GM12878 (cell line): ENCODE measurements around the gene CUTC. TPM values are rescaled to one million over a fixed set of nuclear protein-coding genes. Genes with fewer than 3 reads are reported as not detected.

Experiments used
- ATAC-seq: fragments of 200-7000 bp; cut with Tn5 transposase; 3 replicates; pipeline ENCODE4 v1.9.1; 2020; ENCODE audit warnings: mild to moderate bottlenecking, moderate library complexity
- BruUV-seq: library from RNA; stranded (reverse); fragments of 400-500 nt; replicated peaks from 2 replicates; lab custom pipeline; 2021; lab: Mats Ljungman, UMichigan
- CTCF ChIA-PET: fragments of 300-600 bp; sonication (Branson Sonifier 250); formaldehyde crosslinking; extraction: SDS; loops from one replicate; lab custom pipeline; 2021; ENCODE audit warnings: inconsistent platforms; lab: Yijun Ruan, JAX
- POLR2A ChIA-PET: fragments of 350-600 bp; formaldehyde crosslinking; extraction: SDS; loops from one replicate; lab custom pipeline; 2021; ENCODE audit warnings: inconsistent platforms; lab: Charles Lee
- RAD21 ChIA-PET: fragments of 300-600 bp; sonication (Branson Sonifier 250); formaldehyde crosslinking; loops from one replicate; lab custom pipeline; 2023; ENCODE audit warnings: antibody characterized with exemption; ENCODE audit not compliant: unreplicated experiment; lab: Charles Lee
- SMC1A ChIA-PET: fragments of 300-600 bp; sonication (Branson Sonifier 250); formaldehyde crosslinking; loops from one replicate; lab custom pipeline; 2023; ENCODE audit not compliant: unreplicated experiment, uncharacterized antibody; lab: Charles Lee
- DNase-seq: peaks from one replicate; pipeline ENCODE4 v3.0.0-alpha.2; 2011; ENCODE audit warnings: low read depth, low spot score
- FAIRE-seq: peaks from 3 replicates; lab custom pipeline; 2011; peaks lifted over from hg19 to GRCh38; lab: Jason Lieb, UNC
- H2AFZ ChIP-seq: 2 replicates; pipeline ENCODE4 v1.6.0; 2011; ENCODE audit warnings: low read depth, low read length, control low read depth; ENCODE audit not compliant: control insufficient read depth
- H3K27ac ChIP-seq: 2 replicates; pipeline ENCODE4 v1.5.1; 2011; ENCODE audit warnings: control low read depth; ENCODE audit not compliant: control insufficient read depth, insufficient read depth
- H3K27me3 ChIP-seq, 2 experiments: replicated peaks in 1 of 2; 2 replicates each; pipeline versions ENCODE4 v1.6.0 to v1.6.1; 2011; ENCODE audit warnings: low read length in 1 of 2; ENCODE audit not compliant: control insufficient read depth in 2 of 2, insufficient read depth in 2 of 2
- H3K36me3 ChIP-seq, 2 experiments: 2 replicates each; pipeline ENCODE4 v1.5.1; 2011; ENCODE audit warnings: low read length in 1 of 2; ENCODE audit not compliant: control insufficient read depth in 2 of 2, insufficient read depth in 2 of 2
- H3K4me1 ChIP-seq: 2 replicates; pipeline ENCODE4 v1.6.1; 2011; ENCODE audit warnings: mild to moderate bottlenecking, low read length, moderate library complexity, mixed read lengths; ENCODE audit not compliant: control insufficient read depth, insufficient read depth
- H3K4me2 ChIP-seq: 2 replicates; pipeline ENCODE4 v1.6.0; 2011; ENCODE audit warnings: control low read depth; ENCODE audit not compliant: control insufficient read depth, insufficient read depth
- H3K4me3 ChIP-seq: fragments of 200-600 bp; sonication (generic); 2 replicates; pipeline ENCODE4 v1.5.1; 2016
- H3K79me2 ChIP-seq: 2 replicates; pipeline ENCODE4 v1.6.0; 2011; ENCODE audit warnings: low read length; ENCODE audit not compliant: control insufficient read depth, insufficient read depth
- H3K9ac ChIP-seq: 2 replicates; pipeline ENCODE4 v1.8.0; 2011; ENCODE audit warnings: low read length, control low read depth, mixed read lengths; ENCODE audit not compliant: control insufficient read depth, insufficient read depth
- H3K9me3 ChIP-seq: replicated peaks from 3 replicates; pipeline ENCODE4 v1.5.1; 2011; ENCODE audit warnings: mild to moderate bottlenecking, low read length; ENCODE audit not compliant: control insufficient read depth, insufficient read depth
- H4K20me1 ChIP-seq: 2 replicates; pipeline ENCODE4 v1.6.0; 2011; ENCODE audit not compliant: control insufficient read depth, insufficient read depth
- ASH2L ChIP-seq: fragments of 300-600, 200-600 bp; sonication (generic); IDR thresholded peaks from 2 replicates; pipeline ENCODE4 v1.6.1; 2017; ENCODE audit warnings: low read depth, mild to moderate bottlenecking, borderline replicate concordance
- BCL3 ChIP-seq: IDR thresholded peaks from 2 replicates; pipeline ENCODE4 v1.6.1; 2011; ENCODE audit warnings: borderline replicate concordance, low read depth, mild to moderate bottlenecking, moderate library complexity, low read length; ENCODE audit not compliant: insufficient read depth, poor library complexity, severe bottlenecking
- CHD2 ChIP-seq: IDR thresholded peaks from 2 replicates; pipeline ENCODE4 v1.6.1; 2011; ENCODE audit warnings: low read depth, low read length, improper control_type of control experiment, borderline replicate concordance
- IRF5 ChIP-seq: fragments of 450-650 bp; IDR thresholded peaks from 2 replicates; pipeline ENCODE4 v1.6.1; 2017; ENCODE audit warnings: borderline replicate concordance
- LARP7 ChIP-seq: fragments of 450-650 bp; IDR thresholded peaks from 2 replicates; pipeline ENCODE4 v1.6.1; 2017; ENCODE audit warnings: mild to moderate bottlenecking
- POLR2A ChIP-seq: IDR thresholded peaks from 2 replicates; pipeline ENCODE4 v1.6.1; 2011; ENCODE audit warnings: low read depth, mild to moderate bottlenecking, low read length
- PRDM15 ChIP-seq: fragments of 450-650 bp; formaldehyde crosslinking; IDR thresholded peaks from 2 replicates; pipeline ENCODE4 v1.4.0; 2020; ENCODE audit warnings: mild to moderate bottlenecking, moderate library complexity
- TAF1 ChIP-seq: IDR thresholded peaks from 2 replicates; pipeline ENCODE4 v1.6.1; 2011; ENCODE audit warnings: mild to moderate bottlenecking, low read depth, low read length, borderline replicate concordance
- ZNF24 ChIP-seq: fragments of 450-650 bp; IDR thresholded peaks from 2 replicates; pipeline ENCODE4 v1.6.1; 2017; ENCODE audit warnings: antibody characterized with exemption, mild to moderate bottlenecking
- ZNF592 ChIP-seq: fragments of 450-650 bp; IDR thresholded peaks from 2 replicates; pipeline ENCODE4 v1.6.1; 2017; ENCODE audit warnings: mild to moderate bottlenecking, moderate library complexity
- ZSCAN29 ChIP-seq: fragments of 450-650 bp; IDR thresholded peaks from 2 replicates; pipeline ENCODE4 v1.6.1; 2017; ENCODE audit warnings: mild to moderate bottlenecking, moderate library complexity
- WGBS: methylation state at CpG from one replicate; pipeline ENCODE4 v1.1.6; 2016; ENCODE audit warnings: low lambda C conversion rate; ENCODE audit not compliant: insufficient replicate concordance, insufficient coverage; ENCODE audit errors: missing lambda C conversion rate; 5-methylcytosine and 5-hydroxymethylcytosine counted together
- in situ Hi-C: fragments of 300-500 bp; cut with MboI; formaldehyde crosslinking; loops from 9 replicates; pipeline ENCODE4 v1.14.3; 2018; ENCODE audit warnings: mixed read lengths
- intact Hi-C: fragments of 100-400 bp; cut with micrococcal nuclease; formaldehyde crosslinking; loops from one replicate; pipeline ENCODE4 v1.14.2; 2022; ENCODE audit not compliant: unreplicated experiment
- polyA plus RNA-seq, 11 experiments: library from polyadenylated mRNA; depleted of rRNA in 4 of 11; unstranded in 6 of 11; stranded (reverse) in 5 of 11; fragments of >200 nt; fragmentation: Nextera tagmentation in 4 of 11; fragmentation: Illumina TruSeq in 1 of 11; extraction: Ambion mirVana in 4 of 11; extraction: Trizol in 1 of 11; gene quantifications; 1 replicate in 1 of 11; 2 replicates in 10 of 11; pipeline versions ENCODE4 v1.2.1 to v1.2.3, GENCODE V29; 2011 to 2016; ENCODE audit warnings: inconsistent platforms in 2 of 11, missing spikeins in 2 of 11, low read depth in 1 of 11
- total RNA-seq, 4 experiments: library from RNA; depleted of rRNA in 3 of 4; stranded (reverse); fragments of >200 nt in 3 of 4; fragmentation: Illumina TruSeq in 1 of 4; extraction: Trizol in 1 of 4; gene quantifications; 2 replicates each; pipeline versions ENCODE4 v1.2.1 to v1.2.3, GENCODE V29; 2013 to 2021

The CUTC gene
- total and polyA plus RNA-seq, 10 of the 15 experiments (the other 5 are each of a cell fraction or from before 2014, with no cell fraction given), result 23.8 to 71.7 (median 40.8) TPM

- TF ChIP-seq CHD2 (no peak), BCL3 (no peak), ASH2L (no peak), LARP7 (no peak), TAF1 (no peak), ZNF24 (no peak), POLR2A (no peak), ZSCAN29 (no peak), PRDM15 (CRISPR knock-in tag) (no peak), ZNF592 (no peak), IRF5 (no peak)
- no peaks in the 10 kb centered on the region for H3K79me2 ChIP-seq
- no peak for FAIRE-seq
- H2AFZ ChIP-seq, result no peak overlapping the region
- H3K9me3 ChIP-seq, result no peaks in the 10 kb centered on the region
- no peak overlapping the region for H3K4me2 ChIP-seq
- no peak for ATAC-seq
- H3K36me3 ChIP-seq, result no peaks in the 10 kb centered on the region
- no TSS peak for BruUV-seq
- ChIA-PET CTCF (no interaction called here), SMC1A (interaction anchor here (0.7 to 1.2 kb wide), 2 partner anchors 61 to 255 kb away, joined by 3 read pairs; no protein-coding TSS in a partner anchor), POLR2A (no interaction called here), RAD21 (no interaction called here)
- WGBS, result 23% methylated on average over 4 of the region's 4 CpGs
- intact Hi-C loops, result no loop called here
- no peak for DNase-seq
- H3K4me3 ChIP-seq, result no peak overlapping the region
- H3K9ac ChIP-seq, result no peak overlapping the region
- H3K27ac ChIP-seq, result no peak overlapping the region
- H3K27me3 ChIP-seq, result no peaks in the 10 kb centered on the region
- in situ Hi-C loops, result no loop called here
- no peaks in the 10 kb centered on the region for H3K4me1 ChIP-seq
- H4K20me1 ChIP-seq, result no peaks in the 10 kb centered on the region
These were observed 61.8 kb downstream of the CUTC start for GRCh38 chr10:99793819-99794218.
